ENCODE measurements around the gene CABLES1.
"Not testable (repeated sequence)": the region's sequence is repeated elsewhere in the genome, so short reads cannot be mapped to it uniquely, and the experiment has no call there.

Gene CABLES1

GRCh38 chr18:23155537-23155936, 20.3 kb downstream of the CABLES1 start:
- H3K4me2 ChIP-seq (ENCODE audit: low read length): no peak overlapping the region

GRCh38 chr18:23156134-23156533, 20.8 kb downstream of the CABLES1 start:
- DNase-seq: no peak
- Histone ChIP-seq H3K9me3 (ENCODE audit: insufficient read depth, low read depth, low read length) (no peaks in the 10 kb centered on the region), H3K4me3 (ENCODE audit: low read depth, low read length) (no peak overlapping the region), H4K12ac (ENCODE audit: low read depth, low read length) (no peak overlapping the region), H2BK12ac (ENCODE audit: low read length) (peak overlapping the region; percentile 39), H3K4me2 (ENCODE audit: low read length) (no peak overlapping the region), H2BK5ac (ENCODE audit: low read depth, low read length, poor library complexity) (no peak overlapping the region), H3K9ac (ENCODE audit: low read length) (no peak overlapping the region), H3K4me1 (ENCODE audit: control insufficient read depth in 1 of 2, insufficient read depth in 2 of 2, low read length in 2 of 2) (peaks cover 9% of the 10 kb centered on the region in 2 experiments), H2AK5ac (ENCODE audit: low read length) (no peak overlapping the region), H3K4ac (ENCODE audit: low read depth, low read length) (no peak overlapping the region), H4K8ac (ENCODE audit: low read depth, low read length) (no peak overlapping the region), H4K91ac (ENCODE audit: low read depth, low read length) (no peak overlapping the region), H3K23ac (ENCODE audit: low read length) (no peak overlapping the region), H3K79me1 (ENCODE audit: low read length) (peaks cover 1% of the 10 kb centered on the region), H3K18ac (ENCODE audit: low read length) (no peak overlapping the region), H3K27me3 (ENCODE audit: insufficient read depth, low read length) (no peaks in the 10 kb centered on the region), H2BK120ac (ENCODE audit: insufficient read depth, low read length, poor library complexity) (no peak overlapping the region), H3K27ac (ENCODE audit: low read depth, low read length) (no peak overlapping the region), H3K14ac (ENCODE audit: low read length) (no peak overlapping the region), H3K36me3 (ENCODE audit: control insufficient read depth in 1 of 2, insufficient read depth in 2 of 2, low read length in 2 of 2) (no peaks in the 10 kb centered on the region), H3K79me2 (ENCODE audit: control insufficient read depth, insufficient read depth, low read length, poor library complexity) (peaks cover 2% of the 10 kb centered on the region), H2AFZ (ENCODE audit: insufficient read depth, low read length, poor library complexity) (no peak overlapping the region)
- WGBS (ENCODE audit: extremely low coverage, insufficient coverage, insufficient read length): no CpG with 5 or more reads among the region's 7 CpGs

More at GRCh38 chr18:23155537-23155936, 20.3 kb downstream of the CABLES1 start:
- H4K12ac ChIP-seq (ENCODE audit: low read depth, low read length): no peak overlapping the region
- H4K8ac ChIP-seq (ENCODE audit: low read depth, low read length): no peak overlapping the region
- no peak overlapping the region for H3K4ac ChIP-seq (ENCODE audit: low read depth, low read length)
- H2BK12ac ChIP-seq (ENCODE audit: low read length): no peak overlapping the region
- H3K9ac ChIP-seq (ENCODE audit: low read length): no peak overlapping the region
- DNase-seq: peak in 1 of 2 donors; percentile 40
- no peaks in the 10 kb centered on the region for H3K27me3 ChIP-seq (ENCODE audit: insufficient read depth, low read length)
- H3K23ac ChIP-seq (ENCODE audit: low read length): no peak overlapping the region
- no CpG with 5 or more reads among the region's 5 CpGs for WGBS (ENCODE audit: extremely low coverage, insufficient coverage, insufficient read length)
- no peak overlapping the region for H3K14ac ChIP-seq (ENCODE audit: low read length)
- no peaks in the 10 kb centered on the region for H3K9me3 ChIP-seq (ENCODE audit: insufficient read depth, low read depth, low read length)
- H2BK5ac ChIP-seq (ENCODE audit: low read depth, low read length, poor library complexity): no peak overlapping the region
- no peak overlapping the region for H3K4me3 ChIP-seq (ENCODE audit: low read depth, low read length)
- no peaks in the 10 kb centered on the region for H3K36me3 ChIP-seq (ENCODE audit: control insufficient read depth in 1 of 2, insufficient read depth in 2 of 2, low read length in 2 of 2)
- no peak overlapping the region for H2AFZ ChIP-seq (ENCODE audit: insufficient read depth, low read length, poor library complexity)
- H2BK120ac ChIP-seq (ENCODE audit: insufficient read depth, low read length, poor library complexity): no peak overlapping the region
- H2AK5ac ChIP-seq (ENCODE audit: low read length): no peak overlapping the region
- no peak overlapping the region for H3K27ac ChIP-seq (ENCODE audit: low read depth, low read length)
- peaks cover 9% of the 10 kb centered on the region in 2 experiments for H3K4me1 ChIP-seq (ENCODE audit: control insufficient read depth in 1 of 2, insufficient read depth in 2 of 2, low read length in 2 of 2)
- H3K79me2 ChIP-seq (ENCODE audit: control insufficient read depth, insufficient read depth, low read length, poor library complexity): peaks cover 2% of the 10 kb centered on the region
- no peak overlapping the region for H4K91ac ChIP-seq (ENCODE audit: low read depth, low read length)
- peaks cover 1% of the 10 kb centered on the region for H3K79me1 ChIP-seq (ENCODE audit: low read length)
- no peak overlapping the region for H3K18ac ChIP-seq (ENCODE audit: low read length)

- Histone ChIP-seq H4K12ac (ENCODE audit: low read depth, low read length) (no peak overlapping the region), H3K27ac (ENCODE audit: low read depth, low read length) (no peak overlapping the region)
- no CpG with 5 or more reads among the region's 2 CpGs for WGBS (ENCODE audit: extremely low coverage, insufficient coverage, insufficient read length)
Observed at GRCh38 chr18:23158058-23158457, 22.8 kb downstream of the CABLES1 start.

GRCh38 chr18:23158884-23159283, 23.6 kb downstream of the CABLES1 start:
- not testable (repeated sequence) for H3K79me1 ChIP-seq (ENCODE audit: low read length); H3K27me3 ChIP-seq (ENCODE audit: insufficient read depth, low read length); H2AK5ac ChIP-seq (ENCODE audit: low read length); H3K14ac ChIP-seq (ENCODE audit: low read length); H3K23ac ChIP-seq (ENCODE audit: low read length); H3K79me2 ChIP-seq (ENCODE audit: control insufficient read depth, insufficient read depth, low read length, poor library complexity); H2AFZ ChIP-seq (ENCODE audit: insufficient read depth, low read length, poor library complexity); H3K4me1 ChIP-seq (ENCODE audit: control insufficient read depth in 1 of 2, insufficient read depth in 2 of 2, low read length in 2 of 2); H2BK5ac ChIP-seq (ENCODE audit: low read depth, low read length, poor library complexity); H3K4me3 ChIP-seq (ENCODE audit: low read depth, low read length); H3K9ac ChIP-seq (ENCODE audit: low read length); H4K91ac ChIP-seq (ENCODE audit: low read depth, low read length); H3K4ac ChIP-seq (ENCODE audit: low read depth, low read length); H2BK120ac ChIP-seq (ENCODE audit: insufficient read depth, low read length, poor library complexity); H3K27ac ChIP-seq (ENCODE audit: low read depth, low read length); H4K12ac ChIP-seq (ENCODE audit: low read depth, low read length); H4K8ac ChIP-seq (ENCODE audit: low read depth, low read length); H3K18ac ChIP-seq (ENCODE audit: low read length); H3K4me2 ChIP-seq (ENCODE audit: low read length); H2BK12ac ChIP-seq (ENCODE audit: low read length); H3K36me3 ChIP-seq (ENCODE audit: control insufficient read depth in 1 of 2, insufficient read depth in 2 of 2, low read length in 2 of 2); H3K9me3 ChIP-seq (ENCODE audit: insufficient read depth, low read depth, low read length); DNase-seq
- no CpG with 5 or more reads among the region's 14 CpGs for WGBS (ENCODE audit: extremely low coverage, insufficient coverage, insufficient read length)

More at GRCh38 chr18:23158058-23158457, 22.8 kb downstream of the CABLES1 start:
- Histone ChIP-seq H3K9ac (ENCODE audit: low read length) (no peak overlapping the region), H3K23ac (ENCODE audit: low read length) (no peak overlapping the region), H3K79me1 (ENCODE audit: low read length) (peaks cover 1% of the 10 kb centered on the region), H3K14ac (ENCODE audit: low read length) (no peak overlapping the region), H2AFZ (ENCODE audit: insufficient read depth, low read length, poor library complexity) (no peak overlapping the region), H3K9me3 (ENCODE audit: insufficient read depth, low read depth, low read length) (no peaks in the 10 kb centered on the region), H3K4me2 (ENCODE audit: low read length) (no peak overlapping the region), H4K91ac (ENCODE audit: low read depth, low read length) (no peak overlapping the region), H3K27me3 (ENCODE audit: insufficient read depth, low read length) (no peaks in the 10 kb centered on the region), H3K18ac (ENCODE audit: low read length) (no peak overlapping the region), H3K4me3 (ENCODE audit: low read depth, low read length) (no peak overlapping the region), H2BK12ac (ENCODE audit: low read length) (no peak overlapping the region), H3K4ac (ENCODE audit: low read depth, low read length) (peak overlapping the region; percentile 22), H3K79me2 (ENCODE audit: control insufficient read depth, insufficient read depth, low read length, poor library complexity) (peaks cover 2% of the 10 kb centered on the region), H2BK120ac (ENCODE audit: insufficient read depth, low read length, poor library complexity) (no peak overlapping the region), H4K8ac (ENCODE audit: low read depth, low read length) (no peak overlapping the region), H2AK5ac (ENCODE audit: low read length) (no peak overlapping the region), H3K4me1 (ENCODE audit: control insufficient read depth in 1 of 2, insufficient read depth in 2 of 2, low read length in 2 of 2) (peaks cover 9% of the 10 kb centered on the region in 2 experiments), H3K36me3 (ENCODE audit: control insufficient read depth in 1 of 2, insufficient read depth in 2 of 2, low read length in 2 of 2) (no peaks in the 10 kb centered on the region), H2BK5ac (ENCODE audit: low read depth, low read length, poor library complexity) (no peak overlapping the region)
- no peak for DNase-seq
